Common myeloid progenitor, CD34-positive (primary cell): ENCODE data around the gene TAB2.

ENCODE experiments used
- CTCF ChIA-PET: fragments of 350-600 bp; sonication (Branson Sonifier 250); formaldehyde crosslinking; loops from one replicate; lab custom pipeline; 2021; ENCODE audit warnings: antibody characterized with exemption; lab: Charles Lee
- POLR2A ChIA-PET: fragments of 350-600 bp; sonication (Branson Sonifier 250); formaldehyde crosslinking; loops from one replicate; lab custom pipeline; 2021; ENCODE audit warnings: antibody characterized with exemption; lab: Charles Lee
- DNase-seq, 3 donors: peaks; one replicate each; pipeline versions ENCODE4 v3.0.0 to v3.0.0-alpha.2; 2013
- H3K27ac ChIP-seq, 2 experiments: 1 replicate in 1 of 2; 2 replicates in 1 of 2; pipeline ENCODE4 v1.7.0; 2013; ENCODE audit warnings: inconsistent platforms in 2 of 2, low read length in 2 of 2, mild to moderate bottlenecking in 2 of 2, low read depth in 1 of 2, moderate library complexity in 1 of 2; ENCODE audit not compliant: severe bottlenecking in 2 of 2, insufficient read depth in 1 of 2, poor library complexity in 1 of 2
- H3K27me3 ChIP-seq, 5 experiments: replicated peaks in 2 of 5; 1 replicate in 3 of 5; 2 replicates in 2 of 5; pipeline versions ENCODE4 v1.6.1 to v1.7.0; 2013; ENCODE audit warnings: low read length in 4 of 5, mild to moderate bottlenecking in 2 of 5, moderate library complexity in 2 of 5, inconsistent platforms in 1 of 5; ENCODE audit not compliant: insufficient read depth in 5 of 5, control insufficient read depth in 4 of 5
- H3K36me3 ChIP-seq, 4 experiments: 1 replicate in 2 of 4; 2 replicates in 2 of 4; pipeline versions ENCODE4 v1.6.1 to v1.7.0; 2013; ENCODE audit warnings: low read length in 3 of 4, control low read depth in 1 of 4, mild to moderate bottlenecking in 1 of 4; ENCODE audit not compliant: control insufficient read depth in 4 of 4, insufficient read depth in 4 of 4
- H3K4me1 ChIP-seq, 4 experiments: 1 replicate in 3 of 4; 2 replicates in 1 of 4; pipeline versions ENCODE4 v1.6.1 to v1.7.1; 2013; ENCODE audit warnings: low read length in 3 of 4, mild to moderate bottlenecking in 3 of 4, control low read depth in 1 of 4, inconsistent platforms in 1 of 4, moderate library complexity in 1 of 4; ENCODE audit not compliant: control insufficient read depth in 4 of 4, insufficient read depth in 4 of 4; ENCODE audit errors: control extremely low read depth in 1 of 4
- H3K4me3 ChIP-seq, 7 experiments: 1 replicate in 4 of 7; 2 replicates in 3 of 7; pipeline versions ENCODE4 v1.5.1 to v1.7.0; 2013; ENCODE audit warnings: mild to moderate bottlenecking in 7 of 7, low read length in 6 of 7, moderate library complexity in 6 of 7, inconsistent platforms in 2 of 7, low read depth in 2 of 7, control low read depth in 1 of 7; ENCODE audit not compliant: insufficient read depth in 4 of 7, control insufficient read depth in 1 of 7; ENCODE audit errors: extremely low read depth in 1 of 7
- H3K9me3 ChIP-seq, 5 experiments: 1 replicate in 4 of 5; 2 replicates in 1 of 5; pipeline versions ENCODE4 v1.6.1 to v1.7.1; 2013; ENCODE audit warnings: low read length in 4 of 5, mild to moderate bottlenecking in 2 of 5, inconsistent platforms in 1 of 5, low read depth in 1 of 5, moderate library complexity in 1 of 5; ENCODE audit not compliant: control insufficient read depth in 4 of 5, insufficient read depth in 2 of 5; ENCODE audit errors: control extremely low read depth in 1 of 5
- whole genome bisulfite sequencing: methylation state at CpG from one replicate; pipeline ENCODE4 v1.1.5; 2013; ENCODE audit not compliant: insufficient coverage; 5-methylcytosine and 5-hydroxymethylcytosine counted together

The TAB2 gene

DNA sequence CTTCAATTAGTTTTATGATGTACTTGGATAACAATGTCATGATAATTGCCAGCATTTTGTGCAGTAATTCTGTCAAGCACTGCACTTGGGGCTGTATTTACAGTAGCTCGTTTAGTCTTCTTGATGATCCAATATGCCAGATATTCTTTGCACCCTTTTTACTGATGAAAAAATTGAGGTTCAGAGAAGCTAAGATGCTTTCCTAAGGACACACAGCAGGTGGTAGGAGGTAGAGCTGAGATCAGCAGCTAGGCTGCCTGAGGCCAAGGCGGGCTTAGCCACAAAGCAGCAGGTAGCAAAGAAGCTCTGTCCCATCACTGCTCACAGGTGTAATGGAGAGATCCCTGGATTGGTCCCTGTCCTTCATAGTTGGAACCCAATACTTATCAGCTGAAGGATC lies 115.9 kb downstream of the TAB2 start:
- no peaks in the 10 kb centered on the region for H3K36me3 ChIP-seq
- H3K27me3 ChIP-seq: no peaks in the 10 kb centered on the region
- ChIA-PET POLR2A (no interaction called here), CTCF (interaction anchor here (0.8 to 8.2 kb wide), 13 partner anchors 13 to 856 kb away, joined by 3 to 86 read pairs (median 6); no protein-coding TSS in a partner anchor)
- H3K4me3 ChIP-seq: no peak overlapping the region
- H3K27ac ChIP-seq: no peak overlapping the region
- WGBS: 100% methylated on average over 2 of the region's 2 CpGs
- peaks cover 0 to 10% (median 4%) of the 10 kb centered on the region in 4 experiments for H3K4me1 ChIP-seq
- no peaks in the 10 kb centered on the region for H3K9me3 ChIP-seq
- DNase-seq: no peak

DNA sequence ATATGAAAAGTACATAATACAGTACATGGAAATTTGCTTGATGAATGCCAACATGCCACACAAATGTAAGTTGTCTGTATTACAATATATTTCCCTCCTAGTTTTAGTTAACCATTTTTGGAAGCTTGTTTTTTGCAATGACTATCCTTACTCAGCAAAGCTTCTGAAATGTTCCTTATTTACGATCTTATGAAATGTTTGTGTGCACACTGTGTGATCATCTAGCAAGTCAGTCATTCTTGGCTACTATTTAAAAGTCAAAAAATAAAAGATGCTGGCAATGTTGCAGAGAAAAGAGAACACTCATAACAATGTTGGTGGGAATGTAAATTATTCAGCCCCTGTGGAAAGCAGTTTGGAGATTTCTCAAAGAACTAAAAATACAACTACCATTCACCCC lies 116.4 kb downstream of the TAB2 start:
- H3K9me3 ChIP-seq: no peaks in the 10 kb centered on the region
- CTCF ChIA-PET: interaction anchor here (0.8 to 8.2 kb wide), 11 partner anchors 13 to 856 kb away, joined by 3 to 86 read pairs (median 4); no protein-coding TSS in a partner anchor
- no peak overlapping the region for H3K27ac ChIP-seq
- DNase-seq: no peak
- WGBS: no CpG with 5 or more reads among the region's 1 CpG
- POLR2A ChIA-PET: no interaction called here
- H3K4me1 ChIP-seq: peaks cover 0 to 10% (median 4%) of the 10 kb centered on the region in 4 experiments
- no peak overlapping the region for H3K4me3 ChIP-seq
- no peaks in the 10 kb centered on the region for H3K27me3 ChIP-seq
- H3K36me3 ChIP-seq: no peaks in the 10 kb centered on the region

DNA sequence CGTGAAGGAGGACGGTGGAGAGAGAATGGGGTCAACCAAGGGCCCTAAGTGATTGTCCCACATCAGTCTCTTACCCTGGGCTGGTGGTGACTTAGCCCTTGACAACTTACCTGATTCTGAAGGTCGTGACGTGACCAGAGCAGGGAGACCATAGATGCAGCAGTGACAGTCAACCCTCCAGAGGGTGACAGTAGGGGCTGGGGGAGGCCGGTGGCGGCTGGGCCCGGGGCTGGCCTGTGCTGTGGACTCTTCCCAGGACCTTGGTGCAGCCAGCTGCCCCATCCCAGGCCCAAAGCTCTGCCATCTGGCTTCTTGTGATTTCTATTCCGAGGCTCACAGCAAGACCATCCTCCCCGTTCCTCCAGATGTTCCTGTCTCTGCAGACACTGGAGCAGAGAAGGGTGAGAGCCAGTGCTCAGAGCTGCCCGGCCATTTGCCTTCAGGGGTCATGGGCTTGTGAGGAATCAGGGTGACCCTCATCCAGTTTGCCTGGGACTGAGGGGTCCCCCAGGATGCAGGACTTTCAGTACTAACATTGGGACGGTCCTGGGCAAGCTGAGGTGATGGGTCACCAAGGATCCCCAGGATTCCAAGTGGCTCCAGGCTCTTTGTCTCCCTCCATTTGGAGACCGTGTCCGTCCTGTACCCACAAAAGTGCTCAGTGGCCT lies 118.5 kb downstream of the TAB2 start:
- H3K36me3 ChIP-seq: no peaks in the 10 kb centered on the region
- no peaks in the 10 kb centered on the region for H3K27me3 ChIP-seq
- DNase-seq: no peak
- H3K4me3 ChIP-seq: no peak overlapping the region
- 93% methylated on average over 13 of the region's 13 CpGs for WGBS
- H3K4me1 ChIP-seq: peaks cover 0 to 10% (median 4%) of the 10 kb centered on the region in 4 experiments
- no peak overlapping the region for H3K27ac ChIP-seq
- H3K9me3 ChIP-seq: no peaks in the 10 kb centered on the region
- CTCF ChIA-PET: interaction anchor here (0.8 to 1.6 kb wide), 6 partner anchors 28 to 409 kb away, joined by 3 to 5 read pairs (median 4); no protein-coding TSS in a partner anchor
- POLR2A ChIA-PET: no interaction called here

DNA sequence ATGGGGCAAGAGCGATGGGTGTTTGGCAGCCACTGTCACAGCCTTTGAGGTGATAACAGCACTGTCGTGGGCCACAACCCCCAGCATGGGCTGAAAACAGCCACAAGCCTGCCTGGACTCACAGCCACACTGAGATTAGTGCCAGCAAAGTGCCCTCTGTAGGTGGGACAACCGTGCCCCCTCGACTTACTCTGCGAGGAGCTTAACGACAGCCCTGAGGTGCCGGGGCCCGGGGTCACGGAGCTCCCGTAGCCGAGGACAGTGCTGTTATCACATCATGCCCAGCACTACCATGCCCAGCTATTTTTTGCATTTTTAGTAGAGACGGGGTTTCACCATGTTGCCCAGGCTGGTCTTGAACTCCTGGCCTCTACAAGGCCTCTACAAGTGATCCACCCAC lies 119.1 kb downstream of the TAB2 start:
- Histone ChIP-seq H3K27me3 (no peaks in the 10 kb centered on the region), H3K4me3 (no peak overlapping the region), H3K4me1 (peaks cover 0 to 8% (median 4%) of the 10 kb centered on the region in 4 experiments), H3K9me3 (no peaks in the 10 kb centered on the region), H3K27ac (no peak overlapping the region), H3K36me3 (no peaks in the 10 kb centered on the region)
- DNase-seq: no peak
- POLR2A ChIA-PET: no interaction called here
- 95% methylated on average over 12 of the region's 12 CpGs for WGBS
- CTCF ChIA-PET: interaction anchor here (0.8 to 1.6 kb wide), 7 partner anchors 11 to 410 kb away, joined by 3 to 5 read pairs (median 3); no protein-coding TSS in a partner anchor

DNA sequence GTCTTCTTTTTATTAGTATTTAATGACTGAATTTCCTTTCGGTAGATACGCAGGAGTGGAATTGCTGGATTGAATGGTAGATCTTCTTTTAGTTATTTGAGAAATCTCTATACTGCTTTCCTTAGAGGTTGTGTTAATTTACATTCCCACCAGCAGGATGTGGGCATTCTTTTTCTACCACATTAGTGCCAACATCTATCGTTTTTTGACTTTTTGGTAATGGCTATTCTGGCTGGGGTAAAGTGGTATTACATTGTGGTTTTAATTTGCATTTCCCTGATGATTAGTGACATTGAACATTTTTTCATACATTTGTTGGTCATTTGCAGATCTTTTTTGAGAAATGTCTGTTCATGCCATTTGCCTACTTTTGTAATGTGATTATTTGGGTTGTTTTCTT lies 119.7 kb downstream of the TAB2 start:
- POLR2A ChIA-PET: no interaction called here
- WGBS: no CpG with 5 or more reads among the region's 3 CpGs

DNA sequence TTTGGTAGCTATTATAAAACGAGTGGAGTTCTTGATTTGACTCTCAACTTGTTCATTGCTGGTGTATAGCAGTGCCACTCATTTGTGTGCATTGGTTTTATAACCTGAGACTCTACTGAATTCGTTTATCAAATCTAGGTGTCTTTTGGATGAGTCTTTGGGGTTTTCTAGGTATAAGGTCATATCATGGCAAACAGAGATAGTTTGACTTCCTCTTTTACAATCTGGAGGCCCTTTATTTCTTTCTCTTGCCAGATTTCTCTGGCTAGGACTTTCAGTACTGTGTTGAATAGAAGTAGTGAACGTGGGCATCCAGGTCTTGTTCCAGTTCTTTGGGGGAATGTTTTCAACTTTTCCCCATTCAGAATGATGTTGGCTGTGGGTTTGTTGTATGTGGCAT lies 121.3 kb downstream of the TAB2 start:
- H3K27me3 ChIP-seq: no peaks in the 10 kb centered on the region
- 68% methylated on average over 3 of the region's 3 CpGs for WGBS
- H3K9me3 ChIP-seq: no peaks in the 10 kb centered on the region
- H3K4me3 ChIP-seq: no peak overlapping the region
- ChIA-PET CTCF (interaction anchor here (1.0 to 1.8 kb wide), 3 partner anchors 10 to 357 kb away, joined by 4 to 5 read pairs (median 5); no protein-coding TSS in a partner anchor), POLR2A (no interaction called here)
- H3K36me3 ChIP-seq: no peaks in the 10 kb centered on the region
- H3K4me1 ChIP-seq: no peaks in the 10 kb centered on the region
- H3K27ac ChIP-seq: no peak overlapping the region
- peak in 2 of 3 donors; percentile 38 to 54 for DNase-seq

More for the DNA sequence above, 119.7 kb downstream of the TAB2 start:
- Histone ChIP-seq H3K4me3 (no peak overlapping the region), H3K36me3 (no peaks in the 10 kb centered on the region), H3K27ac (no peak overlapping the region), H3K27me3 (no peaks in the 10 kb centered on the region), H3K4me1 (peaks cover 0 to 4% (median 2%) of the 10 kb centered on the region in 4 experiments), H3K9me3 (no peaks in the 10 kb centered on the region)
- CTCF ChIA-PET: interaction anchor here (0.9 to 1.6 kb wide), 4 partner anchors 11 to 410 kb away, joined by 3 to 5 read pairs (median 3); no protein-coding TSS in a partner anchor
- peak in 2 of 3 donors; percentile 46 to 50 for DNase-seq

DNA sequence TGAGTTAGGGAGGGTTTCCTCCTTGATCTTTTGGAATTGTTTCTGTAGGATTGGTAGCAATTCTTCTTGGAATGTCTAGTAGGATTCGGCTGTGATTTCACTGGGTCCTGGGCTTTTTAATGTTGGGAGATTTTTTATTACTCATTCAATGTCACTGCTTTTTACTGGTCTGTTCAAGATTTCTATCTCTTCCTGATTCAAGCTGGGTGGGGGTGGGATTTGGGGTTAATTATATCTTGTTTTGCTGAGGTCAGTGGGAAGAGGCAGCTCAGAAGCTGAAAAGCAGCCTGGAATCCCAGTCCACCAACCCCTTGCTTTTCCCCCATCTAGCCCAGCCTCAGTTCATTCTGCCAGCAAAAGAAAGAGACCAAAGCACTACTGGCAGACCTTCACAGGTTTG lies 122.1 kb downstream of the TAB2 start:
- Histone ChIP-seq H3K4me3 (no peak overlapping the region), H3K36me3 (no peaks in the 10 kb centered on the region), H3K4me1 (no peaks in the 10 kb centered on the region), H3K27ac (no peak overlapping the region), H3K9me3 (no peaks in the 10 kb centered on the region), H3K27me3 (no peaks in the 10 kb centered on the region)
- no CpG with 5 or more reads among the region's 1 CpG for WGBS
- ChIA-PET POLR2A (no interaction called here), CTCF (interaction anchor here (1.7 to 1.8 kb wide), 2 partner anchors 11 to 14 kb away, joined by 5 read pairs; no protein-coding TSS in a partner anchor)
- no peak for DNase-seq
